ENCODE results near the gene TSR3. TPM values are rescaled to one million over a fixed set of nuclear protein-coding genes. Genes with fewer than 3 reads are reported as not detected.

TSR3 gene
- total and polyA plus RNA-seq, 3 experiments from 2014 or later, result 91.8 to 109 (median 102) TPM

DNA sequence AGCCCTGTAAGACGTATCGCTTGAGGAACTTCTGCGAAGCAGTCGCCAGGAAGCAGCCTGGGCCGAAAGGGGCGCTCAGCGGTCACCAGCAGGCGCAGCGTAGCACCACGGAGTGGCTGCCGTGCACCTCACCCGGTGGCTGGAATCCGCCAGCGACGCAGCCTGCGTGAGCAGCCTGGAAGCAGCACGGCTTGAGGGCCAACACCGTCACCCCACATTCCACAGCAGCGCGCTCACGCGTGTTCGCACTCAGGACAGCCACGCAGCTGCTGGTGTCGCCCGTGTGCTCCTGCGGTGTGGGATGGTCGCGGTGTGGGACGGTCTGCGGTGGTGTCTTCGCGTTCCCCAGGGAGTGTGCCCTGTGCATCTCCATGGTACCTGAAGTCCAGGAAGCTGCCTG lies 32.6 kb downstream of the TSR3 start:
- peaks cover 4 to 11% (median 5%) of the 10 kb centered on the region in 3 donors for H3K4me1 Mint-ChIP-seq
- H3K36me3 ChIP-seq (ENCODE audit: insufficient read depth, low read length), result peaks cover 70% of the 10 kb centered on the region
- no peak overlapping the region for H3K4me3 Mint-ChIP-seq
- POLR2A ChIA-PET, result no interaction called here
- no peak overlapping the region for H3K27ac ChIP-seq (ENCODE audit: low read depth, low read length)
- no peaks in the 10 kb centered on the region for H3K27me3 ChIP-seq (ENCODE audit: insufficient read depth, low read length, poor library complexity, severe bottlenecking)
- no peak overlapping the region for H3K27ac Mint-ChIP-seq
- DNase-seq, result no peak
- no peaks in the 10 kb centered on the region for H3K9me3 ChIP-seq (ENCODE audit: low read length)
- CTCF ChIA-PET, result interaction anchor here (0.6 kb wide), 1 partner anchor 11 kb away, joined by 3 read pairs; no protein-coding TSS in a partner anchor
- H3K36me3 Mint-ChIP-seq, result peaks cover 3 to 88% (median 19%) of the 10 kb centered on the region in 3 donors
- no peaks in the 10 kb centered on the region for H3K4me1 ChIP-seq (ENCODE audit: insufficient read depth, low read length)
- H3K4me3 ChIP-seq (ENCODE audit: low read length), result no peak overlapping the region
- H3K9me3 Mint-ChIP-seq, result no peaks in the 10 kb centered on the region
- no peaks in the 10 kb centered on the region for H3K27me3 Mint-ChIP-seq

DNA sequence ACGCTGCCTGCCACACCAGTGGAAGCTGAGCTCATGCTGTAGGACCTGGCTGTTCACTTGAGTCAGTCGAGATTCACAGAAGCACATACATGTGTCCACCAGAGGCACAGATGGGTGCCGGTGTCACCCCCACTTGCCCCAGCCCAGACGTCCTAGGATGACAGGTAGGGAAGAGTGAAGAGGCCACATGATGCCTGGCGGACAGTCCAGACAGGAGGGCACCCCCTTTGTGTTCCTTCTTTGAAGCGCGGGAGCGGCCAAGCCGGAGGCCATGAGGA lies 33.5 kb downstream of the TSR3 start:
- ChIA-PET CTCF (no interaction called here), POLR2A (no interaction called here)
- Mint-ChIP-seq H3K4me1 (peaks cover 5 to 18% (median 6%) of the 10 kb centered on the region in 3 donors), H3K27me3 (no peaks in the 10 kb centered on the region), H3K36me3 (peaks cover 3 to 88% (median 19%) of the 10 kb centered on the region in 3 donors), H3K9me3 (no peaks in the 10 kb centered on the region), H3K27ac (peak overlapping the region in 2 of 8 donors; percentile 44 to 66), H3K4me3 (no peak overlapping the region)
- no peak for DNase-seq
- no peak overlapping the region for H3K27ac ChIP-seq (ENCODE audit: low read depth, low read length)
- H3K4me3 ChIP-seq (ENCODE audit: low read length), result no peak overlapping the region
- peaks cover 70% of the 10 kb centered on the region for H3K36me3 ChIP-seq (ENCODE audit: insufficient read depth, low read length)
- no peaks in the 10 kb centered on the region for H3K9me3 ChIP-seq (ENCODE audit: low read length)
- no peaks in the 10 kb centered on the region for H3K27me3 ChIP-seq (ENCODE audit: insufficient read depth, low read length, poor library complexity, severe bottlenecking)
- H3K4me1 ChIP-seq (ENCODE audit: insufficient read depth, low read length), result peaks cover 3% of the 10 kb centered on the region

GRCh38 chr16:1317479-1318267 lies 34.0 kb downstream of the TSR3 start:
- peak overlapping the region in 2 of 8 donors; percentile 44 to 86 for H3K27ac Mint-ChIP-seq
- Histone ChIP-seq H3K4me1 (ENCODE audit: insufficient read depth, low read length) (peaks cover 8% of the 10 kb centered on the region), H3K9me3 (ENCODE audit: low read length) (no peaks in the 10 kb centered on the region), H3K4me3 (ENCODE audit: low read length) (no peak overlapping the region), H3K27ac (ENCODE audit: low read depth, low read length) (no peak overlapping the region), H3K36me3 (ENCODE audit: insufficient read depth, low read length) (peaks cover 70% of the 10 kb centered on the region), H3K27me3 (ENCODE audit: insufficient read depth, low read length, poor library complexity, severe bottlenecking) (no peaks in the 10 kb centered on the region)
- H3K9me3 Mint-ChIP-seq, result no peaks in the 10 kb centered on the region
- DNase-seq, result no peak
- peak overlapping the region in 1 of 7 donors; percentile 24 for H3K4me3 Mint-ChIP-seq
- H3K4me1 Mint-ChIP-seq, result peaks cover 10 to 24% (median 11%) of the 10 kb centered on the region in 3 donors
- CTCF ChIA-PET, result interaction anchor here (1.2 kb wide), 1 partner anchor 25 kb away, joined by 3 read pairs; no protein-coding TSS in a partner anchor
- H3K36me3 Mint-ChIP-seq, result peaks cover 3 to 92% (median 19%) of the 10 kb centered on the region in 3 donors
- no peaks in the 10 kb centered on the region for H3K27me3 Mint-ChIP-seq
- POLR2A ChIA-PET, result no interaction called here

- peaks cover 25% of the 10 kb centered on the region for H3K4me1 ChIP-seq (ENCODE audit: insufficient read depth, low read length)
- H3K4me3 ChIP-seq (ENCODE audit: low read length), result no peak overlapping the region
- H3K9me3 Mint-ChIP-seq, result no peaks in the 10 kb centered on the region
- POLR2A ChIA-PET, result interaction anchor here (0.6 kb wide), 1 partner anchor 38 kb away, joined by 5 read pairs; no protein-coding TSS in a partner anchor
- CTCF ChIA-PET, result interaction anchor here (0.9 kb wide), 1 partner anchor 87 kb away, joined by 3 read pairs; no protein-coding TSS in a partner anchor
- no peak overlapping the region for H3K27ac ChIP-seq (ENCODE audit: low read depth, low read length)
- no peaks in the 10 kb centered on the region for H3K27me3 ChIP-seq (ENCODE audit: insufficient read depth, low read length, poor library complexity, severe bottlenecking)
- H3K36me3 ChIP-seq (ENCODE audit: insufficient read depth, low read length), result peaks cover 75% of the 10 kb centered on the region
- no peaks in the 10 kb centered on the region for H3K9me3 ChIP-seq (ENCODE audit: low read length)
- H3K4me1 Mint-ChIP-seq, result peaks cover 18 to 40% (median 19%) of the 10 kb centered on the region in 3 donors
- H3K4me3 Mint-ChIP-seq, result peak overlapping the region in 1 of 7 donors; percentile 27
- H3K36me3 Mint-ChIP-seq, result peaks cover 3 to 87% (median 19%) of the 10 kb centered on the region in 3 donors
- H3K27ac Mint-ChIP-seq, result peak overlapping the region in 1 of 8 donors; percentile 33
- no peaks in the 10 kb centered on the region for H3K27me3 Mint-ChIP-seq
- no peak for DNase-seq
Measured at GRCh38 chr16:1316033-1316405, 35.7 kb downstream of the TSR3 start.

DNA sequence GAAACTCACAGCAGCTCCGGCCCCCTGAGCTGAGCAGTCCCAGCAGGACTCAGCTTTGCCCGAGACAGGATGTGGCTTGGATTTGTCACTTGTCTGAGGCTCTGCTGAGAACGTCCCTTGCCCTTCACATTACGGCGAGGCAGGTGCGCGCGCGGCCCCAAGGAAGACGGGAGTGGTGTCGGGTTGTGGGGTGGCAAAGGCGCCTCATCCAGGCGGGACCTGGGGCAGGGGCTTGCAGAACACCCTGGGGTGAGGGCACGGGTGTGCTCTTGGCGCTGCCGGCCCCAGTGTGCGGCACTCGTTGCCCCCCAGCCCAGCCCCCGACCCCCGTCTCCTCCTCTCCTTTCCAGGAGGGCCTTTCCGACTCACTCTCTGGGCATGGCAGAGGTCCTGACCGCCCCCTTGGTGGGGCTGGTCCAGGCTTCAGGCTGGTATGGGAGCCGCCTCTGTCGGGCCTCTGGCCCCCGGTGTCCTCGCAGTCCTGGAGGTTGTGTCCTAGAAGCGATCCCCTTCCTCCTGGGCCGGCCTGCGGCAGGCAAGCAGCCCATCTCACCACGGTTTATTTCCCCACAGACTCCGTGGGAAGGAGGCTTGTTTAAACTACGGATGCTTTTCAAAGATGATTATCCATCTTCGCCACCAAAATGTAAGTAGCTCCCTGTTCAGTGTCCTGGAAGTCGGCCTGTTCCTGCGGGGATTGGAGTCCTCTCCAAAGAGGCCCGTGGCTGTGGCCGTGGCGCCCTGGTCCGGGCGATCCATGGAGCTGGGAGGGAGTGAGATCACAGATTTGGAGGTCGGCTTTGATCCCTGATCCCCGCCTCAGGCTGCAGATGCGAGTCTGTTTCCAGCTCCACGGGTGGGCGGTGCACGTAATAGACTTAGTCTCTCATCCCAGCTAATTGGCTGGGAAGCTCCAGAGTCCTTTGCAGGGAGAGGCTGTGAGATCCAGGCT lies 36.3 kb downstream of the TSR3 start:
- no peak for DNase-seq
- no peak overlapping the region for H3K4me3 Mint-ChIP-seq
- H3K27me3 Mint-ChIP-seq, result no peaks in the 10 kb centered on the region
- H3K36me3 ChIP-seq (ENCODE audit: insufficient read depth, low read length), result peaks cover 70% of the 10 kb centered on the region
- CTCF ChIA-PET, result interaction anchor here (0.9 to 1.1 kb wide), 2 partner anchors 27 to 87 kb away, joined by 3 read pairs; no protein-coding TSS in a partner anchor
- peaks cover 31% of the 10 kb centered on the region for H3K4me1 ChIP-seq (ENCODE audit: insufficient read depth, low read length)
- H3K27me3 ChIP-seq (ENCODE audit: insufficient read depth, low read length, poor library complexity, severe bottlenecking), result no peaks in the 10 kb centered on the region
- H3K36me3 Mint-ChIP-seq, result peaks cover 3 to 88% (median 19%) of the 10 kb centered on the region in 3 donors
- no peaks in the 10 kb centered on the region for H3K9me3 ChIP-seq (ENCODE audit: low read length)
- no peaks in the 10 kb centered on the region for H3K9me3 Mint-ChIP-seq
- peak overlapping the region in 1 of 8 donors; percentile 33 for H3K27ac Mint-ChIP-seq
- POLR2A ChIA-PET, result interaction anchor here (0.6 kb wide), 2 partner anchors 39 to 294 kb away, joined by 3 to 5 read pairs; no protein-coding TSS in a partner anchor
- peaks cover 25 to 47% (median 26%) of the 10 kb centered on the region in 3 donors for H3K4me1 Mint-ChIP-seq
- H3K4me3 ChIP-seq (ENCODE audit: low read length), result no peak overlapping the region
- no peak overlapping the region for H3K27ac ChIP-seq (ENCODE audit: low read depth, low read length)

GRCh38 chr16:1314399-1315068 lies 37.1 kb downstream of the TSR3 start:
- Mint-ChIP-seq H3K27ac (peak overlapping the region in 1 of 8 donors; percentile 33), H3K9me3 (no peaks in the 10 kb centered on the region), H3K4me3 (peak overlapping the region in 1 of 7 donors; percentile 32), H3K36me3 (peaks cover 3 to 84% (median 18%) of the 10 kb centered on the region in 3 donors), H3K27me3 (no peaks in the 10 kb centered on the region), H3K4me1 (peaks cover 29 to 51% (median 30%) of the 10 kb centered on the region in 3 donors)
- Histone ChIP-seq H3K9me3 (ENCODE audit: low read length) (no peaks in the 10 kb centered on the region), H3K27me3 (ENCODE audit: insufficient read depth, low read length, poor library complexity, severe bottlenecking) (no peaks in the 10 kb centered on the region), H3K27ac (ENCODE audit: low read depth, low read length) (no peak overlapping the region), H3K4me3 (ENCODE audit: low read length) (no peak overlapping the region), H3K4me1 (ENCODE audit: insufficient read depth, low read length) (peaks cover 31% of the 10 kb centered on the region), H3K36me3 (ENCODE audit: insufficient read depth, low read length) (peaks cover 62% of the 10 kb centered on the region)
- DNase-seq, result no peak
- CTCF ChIA-PET, result interaction anchor here (1.1 kb wide), 1 partner anchor 28 kb away, joined by 3 read pairs; no protein-coding TSS in a partner anchor
- POLR2A ChIA-PET, result interaction anchor here (0.6 to 1.3 kb wide), 2 partner anchors 18 to 293 kb away, joined by 3 read pairs; no protein-coding TSS in a partner anchor

GRCh38 chr16:1313721-1314369 lies 37.8 kb downstream of the TSR3 start:
- H3K4me3 Mint-ChIP-seq, result peak overlapping the region in 1 of 7 donors; percentile 32
- no peaks in the 10 kb centered on the region for H3K27me3 Mint-ChIP-seq
- Histone ChIP-seq H3K27ac (ENCODE audit: low read depth, low read length) (no peak overlapping the region), H3K9me3 (ENCODE audit: low read length) (no peaks in the 10 kb centered on the region), H3K36me3 (ENCODE audit: insufficient read depth, low read length) (peaks cover 55% of the 10 kb centered on the region), H3K27me3 (ENCODE audit: insufficient read depth, low read length, poor library complexity, severe bottlenecking) (no peaks in the 10 kb centered on the region), H3K4me3 (ENCODE audit: low read length) (no peak overlapping the region), H3K4me1 (ENCODE audit: insufficient read depth, low read length) (peaks cover 31% of the 10 kb centered on the region)
- peaks cover 0 to 77% (median 18%) of the 10 kb centered on the region in 3 donors for H3K36me3 Mint-ChIP-seq
- ChIA-PET POLR2A (interaction anchor here (1.3 kb wide), 1 partner anchor 19 kb away, joined by 3 read pairs; no protein-coding TSS in a partner anchor), CTCF (no interaction called here)
- no peak for DNase-seq
- peaks cover 30 to 54% (median 30%) of the 10 kb centered on the region in 3 donors for H3K4me1 Mint-ChIP-seq
- H3K27ac Mint-ChIP-seq, result peak overlapping the region in 1 of 8 donors; percentile 33
- no peaks in the 10 kb centered on the region for H3K9me3 Mint-ChIP-seq

Measured in CD8-positive, alpha-beta memory T cell (primary cell).